Measurements from ENCODE around the gene LSM4. TPM values are rescaled to one million over a fixed set of nuclear protein-coding genes. Genes with fewer than 3 reads are reported as not detected.

Gene LSM4
- total and polyA plus RNA-seq, 2 of the 13 experiments (the other 11 are each of a cell fraction or from before 2014, with no cell fraction given): 65.8 to 166 TPM

GRCh38 chr19:18304458-18305310 is 18.2 kb downstream of the LSM4 start (continued):
- peak; percentile 85 for TF ChIP-seq ZNF281 (CRISPR knock-in tag; IDR thresholded peaks at IDR 0.05; ENCODE audit: borderline replicate concordance)
- TF ChIP-seq SOX13 (IDR thresholded peaks at IDR 0.05): no peak
- TF ChIP-seq SOX13 (CRISPR knock-in tag; conservative IDR thresholded peaks at IDR 0.05 in 1 of 2, IDR thresholded peaks at IDR 0.05 in 1 of 2): peak in 1 of 2 experiments; percentile 13; a peak in 2 of 4 replicates
- TF ChIP-seq MYNN (CRISPR knock-in tag; IDR thresholded peaks at IDR 0.05; ENCODE audit: low read depth): no peak
- TF ChIP-seq HOXA9 (CRISPR knock-in tag; IDR thresholded peaks at IDR 0.05; ENCODE audit: borderline replicate concordance): no peak
- TF ChIP-seq, protein P1, sequence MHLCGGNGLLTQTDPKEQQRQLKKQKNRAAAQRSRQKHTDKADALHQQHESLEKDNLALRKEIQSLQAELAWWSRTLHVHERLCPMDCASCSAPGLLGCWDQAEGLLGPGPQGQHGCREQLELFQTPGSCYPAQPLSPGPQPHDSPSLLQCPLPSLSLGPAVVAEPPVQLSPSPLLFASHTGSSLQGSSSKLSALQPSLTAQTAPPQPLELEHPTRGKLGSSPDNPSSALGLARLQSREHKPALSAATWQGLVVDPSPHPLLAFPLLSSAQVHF (CRISPR knock-in tag; IDR thresholded peaks at IDR 0.05): no peak; the same call in 1 of the 2 replicates
- peak in 1 of 2 experiments; percentile 14; a peak in 1 of 4 replicates for TF ChIP-seq KLF16 (CRISPR knock-in tag; IDR thresholded peaks at IDR 0.05)
- TF ChIP-seq ZBTB7A (CRISPR knock-in tag; IDR thresholded peaks at IDR 0.05): 0 out of 2 replicates have a peak, but pooled peaks have one; percentile 70
- TF ChIP-seq HBP1 (CRISPR knock-in tag; IDR thresholded peaks at IDR 0.05; ENCODE audit: low read depth): peak; percentile 51; the same call in 1 of the 2 replicates
- TF ChIP-seq YY1 (IDR thresholded peaks at IDR 0.05; ENCODE audit: insufficient read depth, insufficient replicate concordance, low read depth, low read length): no peak
- no peak for TF ChIP-seq MTA3 (CRISPR knock-in tag; IDR thresholded peaks at IDR 0.05)
- peak; percentile 32 for TF ChIP-seq ZNF407 (CRISPR knock-in tag; IDR thresholded peaks at IDR 0.05; ENCODE audit: not compliant biosample characterization)
- no peak for TF ChIP-seq KDM4B (CRISPR knock-in tag; IDR thresholded peaks at IDR 0.05)
- TF ChIP-seq RCOR2 (CRISPR knock-in tag; IDR thresholded peaks at IDR 0.05): no peak
- TF ChIP-seq PHF5A (CRISPR knock-in tag; IDR thresholded peaks at IDR 0.05; ENCODE audit: low read depth, unreplicated experiment): no peak
